BJ (cell line): Measurements from ENCODE around the gene SLC38A8. TPM values are rescaled to one million over a fixed set of nuclear protein-coding genes. Genes with fewer than 3 reads are reported as not detected.

Experiments used
- CTCF ChIA-PET: fragments of 350-600 bp; formaldehyde crosslinking; extraction: SDS; loops from one replicate; lab custom pipeline; 2021; ENCODE audit warnings: antibody characterized with exemption, inconsistent platforms; lab: Yijun Ruan, JAX
- POLR2A ChIA-PET: fragments of 300-600 bp; sonication (Branson Sonifier 250); formaldehyde crosslinking; extraction: SDS; loops from one replicate; lab custom pipeline; 2021; ENCODE audit warnings: antibody characterized with exemption; lab: Charles Lee
- DNase-seq: peaks from one replicate; pipeline ENCODE4 v3.0.0-alpha.2; 2011; ENCODE audit warnings: low read depth
- H3K27me3 ChIP-seq: 2 replicates; pipeline ENCODE4 v1.6.0; 2011; ENCODE audit warnings: low read length; ENCODE audit not compliant: control insufficient read depth, insufficient read depth
- H3K36me3 ChIP-seq: 2 replicates; pipeline ENCODE4 v1.5.1; 2011; ENCODE audit warnings: low read length; ENCODE audit not compliant: control insufficient read depth, insufficient read depth
- H3K4me3 ChIP-seq: 2 replicates; pipeline ENCODE4 v1.5.1; 2011; ENCODE audit warnings: low read depth, mild to moderate bottlenecking, control low read depth, low read length
- CTCF ChIP-seq: IDR thresholded peaks from 2 replicates; pipeline ENCODE4 v1.5.1; 2011; ENCODE audit warnings: low read depth, mild to moderate bottlenecking, control low read depth, inconsistent platforms, low read length, moderate library complexity; ENCODE audit not compliant: insufficient read depth
- polyA plus RNA-seq: library from polyadenylated mRNA; depleted of rRNA; stranded (reverse); fragments of >200 nt; gene quantifications from 2 replicates; pipeline ENCODE4 v1.2.3, GENCODE V29; 2011

SLC38A8 gene
- polyA plus RNA-seq, 1 experiment: not detected

DNA sequence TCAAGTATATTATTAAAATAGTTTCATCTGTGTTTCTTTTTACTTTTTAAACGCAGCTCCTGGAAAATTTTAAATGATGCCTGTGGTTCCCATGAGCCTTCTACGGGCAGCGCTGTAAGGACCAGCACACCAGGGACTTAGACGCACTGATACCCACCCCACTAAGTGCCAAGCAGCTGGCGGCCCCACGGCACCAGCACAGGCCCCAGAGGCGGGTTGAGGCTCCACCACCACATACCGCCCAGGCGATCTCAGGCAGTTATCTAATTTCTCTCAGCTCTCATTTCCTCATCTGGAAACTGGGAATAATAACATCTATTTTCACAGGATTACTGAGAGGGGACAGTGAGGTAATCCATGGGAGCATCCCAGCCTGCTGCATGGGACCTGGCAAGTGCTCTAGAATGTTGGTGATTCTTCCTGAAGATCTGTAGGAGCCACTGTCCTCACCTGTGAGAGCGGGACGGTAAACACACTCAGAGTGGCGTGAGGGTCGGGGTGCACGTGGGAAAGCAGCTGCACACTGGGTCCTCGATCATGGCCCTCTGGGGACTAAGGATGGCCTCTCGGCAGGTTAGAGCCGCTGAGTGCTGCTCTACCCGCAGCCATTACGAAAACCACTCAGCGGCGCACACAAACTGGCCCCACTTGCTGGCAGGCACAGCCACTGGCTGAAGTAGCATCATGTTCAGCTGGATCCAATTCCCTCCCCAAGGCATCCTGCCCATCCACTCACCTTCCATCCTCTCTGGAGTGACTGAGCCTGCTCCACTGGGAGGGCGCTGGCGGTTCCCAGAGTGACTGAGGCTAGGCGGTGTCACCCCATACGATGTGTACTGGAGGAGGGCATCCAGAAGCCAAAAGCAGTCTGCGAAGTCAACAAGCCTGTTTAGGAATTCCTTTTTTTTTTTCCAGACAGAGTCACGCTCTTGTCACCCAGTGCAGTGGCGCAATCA lies 17.6 kb upstream of the SLC38A8 start:
- TF ChIP-seq CTCF: no peak
- ChIA-PET POLR2A (no interaction called here), CTCF (interaction anchor here (0.7 to 14.0 kb wide), 8 partner anchors 10 to 233 kb away, joined by 3 to 161 read pairs (median 4); partner anchors contain the start of gene OSGIN1)
- no peaks in the 10 kb centered on the region for H3K27me3 ChIP-seq
- H3K36me3 ChIP-seq: peaks cover 35% of the 10 kb centered on the region
- no peak overlapping the region for H3K4me3 ChIP-seq
- no peak for DNase-seq

- no peak for TF ChIP-seq CTCF
- ChIA-PET POLR2A (no interaction called here), CTCF (interaction anchor here (1.1 to 14.0 kb wide), 3 partner anchors 18 to 232 kb away, joined by 3 to 161 read pairs (median 3); partner anchors contain the start of gene OSGIN1)
- H3K4me3 ChIP-seq: no peak overlapping the region
- peaks cover 46% of the 10 kb centered on the region for H3K36me3 ChIP-seq
- no peak for DNase-seq
- H3K27me3 ChIP-seq: no peaks in the 10 kb centered on the region
Measured at GRCh38 chr16:84059111-84059510, 16.5 kb upstream of the SLC38A8 start.

GRCh38 chr16:84058664-84059063 lies 16.1 kb upstream of the SLC38A8 start:
- no peak overlapping the region for H3K4me3 ChIP-seq
- H3K36me3 ChIP-seq: peaks cover 46% of the 10 kb centered on the region
- POLR2A ChIA-PET: no interaction called here
- CTCF ChIA-PET: interaction anchor here (1.2 to 14.0 kb wide), 3 partner anchors 102 to 232 kb away, joined by 3 to 161 read pairs (median 4); partner anchors contain the start of gene OSGIN1
- no peaks in the 10 kb centered on the region for H3K27me3 ChIP-seq
- no peak for DNase-seq
- TF ChIP-seq CTCF: no peak

GRCh38 chr16:84058211-84058610 lies 15.6 kb upstream of the SLC38A8 start:
- Histone ChIP-seq H3K36me3 (peaks cover 49% of the 10 kb centered on the region), H3K4me3 (no peak overlapping the region), H3K27me3 (no peaks in the 10 kb centered on the region)
- DNase-seq: no peak
- POLR2A ChIA-PET: no interaction called here
- CTCF ChIA-PET: interaction anchor here (0.8 to 14.0 kb wide), 3 partner anchors 14 to 138 kb away, joined by 4 to 161 read pairs (median 5); partner anchors contain the start of gene OSGIN1
- no peak for TF ChIP-seq CTCF

DNA sequence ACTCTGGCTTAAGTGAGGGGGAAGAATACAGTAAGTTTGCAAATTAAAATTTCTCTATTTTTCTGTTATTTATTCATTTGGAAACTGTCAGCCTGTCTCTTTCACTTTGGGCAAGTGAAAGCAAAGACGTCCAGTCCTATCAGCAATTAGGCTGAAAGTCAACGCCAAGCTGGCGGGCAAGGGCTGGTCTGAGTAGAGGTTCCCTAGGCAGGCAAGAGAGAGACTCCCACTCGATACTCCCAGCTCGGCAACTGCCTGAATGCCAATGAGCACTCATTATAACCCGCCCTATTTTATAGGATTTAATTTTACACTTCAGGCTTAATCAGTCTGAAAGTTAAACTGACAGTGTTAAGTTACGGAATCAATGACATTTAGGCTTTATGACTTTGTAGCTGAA lies 14.3 kb upstream of the SLC38A8 start:
- Histone ChIP-seq H3K36me3 (peaks cover 48% of the 10 kb centered on the region), H3K4me3 (no peak overlapping the region), H3K27me3 (no peaks in the 10 kb centered on the region)
- no peak for DNase-seq
- CTCF ChIA-PET: interaction anchor here (1.5 to 4.1 kb wide), 3 partner anchors 9 to 92 kb away, joined by 3 to 22 read pairs (median 4); no protein-coding TSS in a partner anchor
- TF ChIP-seq CTCF: no peak
- POLR2A ChIA-PET: no interaction called here
